Endothelial cell of umbilical vein (primary cell): ENCODE measurements around the gene LMO7. TPM values are rescaled to one million over a fixed set of nuclear protein-coding genes. Genes with fewer than 3 reads are reported as not detected.
A peak's percentile ranks its signal among the peaks of the same experiment; 100 is the strongest.

Source experiments
- BruUV-seq: library from RNA; stranded (reverse); fragments of 400-500 nt; replicated peaks from 2 replicates; lab custom pipeline; 2021; lab: Mats Ljungman, UMichigan
- CTCF ChIA-PET: fragments of 300-600, 350-600 bp; sonication (Branson Sonifier 250); formaldehyde crosslinking; loops from one replicate; lab custom pipeline; 2021; ENCODE audit warnings: antibody characterized with exemption, inconsistent platforms; lab: Charles Lee
- POLR2A ChIA-PET: fragments of 300-600, 350-600 bp; sonication (Branson Sonifier 250); formaldehyde crosslinking; loops from one replicate; lab custom pipeline; 2021; ENCODE audit warnings: antibody characterized with exemption, inconsistent platforms; lab: Charles Lee
- DNase-seq: peaks from one replicate; pipeline ENCODE4 v3.0.0-alpha.2; 2011; ENCODE audit warnings: low read depth, low spot score
- FAIRE-seq: peaks from 2 replicates; lab custom pipeline; 2011; peaks lifted over from hg19 to GRCh38; lab: Jason Lieb, UNC
- H2AFZ ChIP-seq: 2 replicates; pipeline ENCODE4 v1.6.0; 2012; ENCODE audit warnings: low read depth, low read length, control low read depth, inconsistent platforms
- H3K27ac ChIP-seq: 2 replicates; pipeline ENCODE4 v1.5.1; 2011; ENCODE audit warnings: low read depth, mild to moderate bottlenecking, control low read depth, low read length, moderate library complexity; ENCODE audit not compliant: insufficient read depth
- H3K27me3 ChIP-seq, 2 experiments: 2 replicates each; pipeline versions ENCODE4 v1.6.0 to v1.6.1; 2011; ENCODE audit warnings: low read length in 2 of 2, mixed read lengths in 1 of 2; ENCODE audit not compliant: control insufficient read depth in 2 of 2, insufficient read depth in 2 of 2
- H3K36me3 ChIP-seq, 2 experiments: 2 replicates in 1 of 2; 3 replicates in 1 of 2; pipeline ENCODE4 v1.5.1; 2011; ENCODE audit warnings: low read length in 2 of 2, mild to moderate bottlenecking in 1 of 2, moderate library complexity in 1 of 2; ENCODE audit not compliant: control insufficient read depth in 2 of 2, insufficient read depth in 2 of 2; ENCODE audit errors: extremely low read depth in 1 of 2
- H3K4me1 ChIP-seq: 3 replicates; pipeline ENCODE4 v1.5.1; 2011; ENCODE audit warnings: mild to moderate bottlenecking, low read length; ENCODE audit not compliant: control insufficient read depth, insufficient read depth; ENCODE audit errors: extremely low read depth
- H3K4me2 ChIP-seq: 2 replicates; pipeline ENCODE4 v1.6.1; 2011; ENCODE audit warnings: low read length, control low read depth, mixed read lengths; ENCODE audit not compliant: insufficient read depth
- H3K4me3 ChIP-seq, 3 experiments: fragments of 200-600 bp in 1 of 3; sonication (generic), shearing (Covaris generic) in 1 of 3; replicated peaks in 1 of 3; 2 replicates each; pipeline ENCODE4 v1.5.1; 2011 to 2016; ENCODE audit warnings: control low read depth in 3 of 3, low read length in 3 of 3, mild to moderate bottlenecking in 2 of 3, inconsistent platforms in 1 of 3, low read depth in 1 of 3, moderate library complexity in 1 of 3; ENCODE audit not compliant: insufficient read depth in 1 of 3
- H3K79me2 ChIP-seq: 2 replicates; pipeline ENCODE4 v1.6.0; 2012; ENCODE audit warnings: low read length, inconsistent platforms; ENCODE audit not compliant: control insufficient read depth, insufficient read depth
- H3K9ac ChIP-seq: replicated peaks from 2 replicates; pipeline ENCODE3; 2011; ENCODE audit warnings: low read length, control low read depth; ENCODE audit not compliant: insufficient read depth; ENCODE audit errors: extremely low read depth
- H3K9me1 ChIP-seq: replicated peaks from 3 replicates; pipeline ENCODE4 v1.6.0; 2011; ENCODE audit warnings: mild to moderate bottlenecking, low read length; ENCODE audit not compliant: control insufficient read depth, insufficient read depth; ENCODE audit errors: extremely low read depth
- H3K9me3 ChIP-seq: replicated peaks from 2 replicates; pipeline ENCODE4 v1.5.1; 2012; ENCODE audit warnings: low read length, inconsistent platforms; ENCODE audit not compliant: control insufficient read depth, insufficient read depth
- H4K20me1 ChIP-seq: replicated peaks from 2 replicates; pipeline ENCODE3; 2011; ENCODE audit warnings: mild to moderate bottlenecking, low read length; ENCODE audit not compliant: control insufficient read depth, insufficient read depth; ENCODE audit errors: extremely low read depth
- CTCF ChIP-seq, 2 donors: IDR thresholded peaks; 1 replicate in 1 of 2; 2 replicates in 1 of 2; pipeline ENCODE4 v1.5.1; 2011; ENCODE audit warnings: low read length in 2 of 2, mild to moderate bottlenecking in 2 of 2, moderate library complexity in 2 of 2, control low read depth in 1 of 2, inconsistent platforms in 1 of 2, low read depth in 1 of 2; ENCODE audit not compliant: insufficient read depth in 1 of 2; ENCODE audit errors: extremely low read depth in 1 of 2
- EZH2 ChIP-seq: IDR thresholded peaks from 2 replicates; pipeline ENCODE4 v1.6.1; 2012; ENCODE audit warnings: borderline replicate concordance, low read depth, mild to moderate bottlenecking, moderate library complexity, low read length, inconsistent platforms; ENCODE audit not compliant: severe bottlenecking
- FOS ChIP-seq: IDR thresholded peaks from 2 replicates; pipeline ENCODE4 v1.6.1; 2011; ENCODE audit warnings: mild to moderate bottlenecking, low read length, moderate library complexity, borderline replicate concordance; ENCODE audit not compliant: insufficient read depth
- GATA2 ChIP-seq: IDR thresholded peaks from 2 replicates; pipeline ENCODE4 v1.7.0; 2011; ENCODE audit warnings: low read depth, mild to moderate bottlenecking, moderate library complexity, mixed read lengths, low read length; ENCODE audit not compliant: insufficient read length, insufficient read depth
- JUN ChIP-seq: IDR thresholded peaks from 2 replicates; pipeline ENCODE4 v1.6.1; 2011; ENCODE audit warnings: borderline replicate concordance, low read depth; ENCODE audit not compliant: insufficient read length, insufficient read depth
- MAX ChIP-seq: IDR thresholded peaks from 2 replicates; pipeline ENCODE4 v1.6.1; 2011; ENCODE audit not compliant: insufficient read depth, insufficient read length
- MYC ChIP-seq: IDR thresholded peaks from one replicate; pipeline ENCODE4 v1.6.1; 2011; ENCODE audit warnings: mild to moderate bottlenecking, low read depth, low read length
- POLR2A ChIP-seq: IDR thresholded peaks from 2 replicates; pipeline ENCODE4 v1.6.1; 2012; ENCODE audit warnings: low read depth, mild to moderate bottlenecking, control low read depth, low read length
- POLR2AphosphoS5 ChIP-seq: IDR thresholded peaks from 2 replicates; pipeline ENCODE4 v1.6.1; 2012; ENCODE audit warnings: low read depth, mild to moderate bottlenecking, control low read depth, low read length, moderate library complexity; ENCODE audit not compliant: insufficient read depth
- dilution Hi-C: fragments of 300-500 bp; cut with MboI; formaldehyde crosslinking; loops from one replicate; pipeline ENCODE4 v1.15.0; 2019; ENCODE audit warnings: low sequenced_read_pairs; ENCODE audit not compliant: extremely low pct_ligation_motif_present
- intact Hi-C: fragments of 100-400 bp; cut with micrococcal nuclease; formaldehyde crosslinking; loops from one replicate; pipeline ENCODE4 v1.10.0; 2022
- polyA plus RNA-seq, 4 experiments: library from polyadenylated mRNA; depleted of rRNA in 3 of 4; stranded (reverse) in 3 of 4; unstranded in 1 of 4; fragments of >200 nt; gene quantifications; 2 replicates each; pipeline versions ENCODE4 v1.2.1 to v1.2.3, GENCODE V29; 2011 to 2012; ENCODE audit warnings: missing spikeins in 1 of 4
- total RNA-seq: library from RNA; stranded (reverse); gene quantifications from 2 replicates; pipeline ENCODE4 v1.2.3, GENCODE V29; 2021

LMO7 gene
- total and polyA plus RNA-seq, 2 donors (not counting 3 experiments of a cell fraction or from before 2014, with no cell fraction given), result 10.5 to 21.1 TPM

- dilution Hi-C loops, result no loop called here
- H3K9ac ChIP-seq, result peak overlapping the region; percentile 23
- H3K36me3 ChIP-seq, result no peaks in the 10 kb centered on the region
- ChIA-PET POLR2A (interaction anchor here (0.6 kb wide), 1 partner anchor 36 kb away, joined by 3 read pairs; no protein-coding TSS in a partner anchor), CTCF (interaction anchor here (0.8 to 2.8 kb wide), 7 partner anchors 9 to 179 kb away, joined by 3 to 12 read pairs (median 4); no protein-coding TSS in a partner anchor)
- peak overlapping the region; percentile 45 for H3K27ac ChIP-seq
- peak overlapping the region; percentile 57 for H3K4me2 ChIP-seq
- H3K79me2 ChIP-seq, result no peaks in the 10 kb centered on the region
- H4K20me1 ChIP-seq, result no peaks in the 10 kb centered on the region
- H3K9me1 ChIP-seq, result no peaks in the 10 kb centered on the region
- peaks cover 17% of the 10 kb centered on the region for H3K4me1 ChIP-seq
- peak; percentile 50 for DNase-seq
- no peaks in the 10 kb centered on the region for H3K27me3 ChIP-seq
- BruUV-seq, result no TSS peak
- no peaks in the 10 kb centered on the region for H3K9me3 ChIP-seq
- FAIRE-seq, result no peak
- no peak for TF ChIP-seq POLR2AphosphoS5
- TF ChIP-seq JUN, result no peak
- no peak for TF ChIP-seq MYC
- no peak for TF ChIP-seq GATA2
- no peak for TF ChIP-seq CTCF (IDR thresholded peaks at IDR 0.05; ENCODE audit: extremely low read depth in 1 of 2, insufficient read depth in 1 of 2, low read depth in 1 of 2, low read length in 2 of 2)
- no peak for TF ChIP-seq MAX
- no peak for TF ChIP-seq POLR2A
- TF ChIP-seq EZH2, result no peak
- TF ChIP-seq FOS, result no peak
- no peak overlapping the region for H2AFZ ChIP-seq
- intact Hi-C loops, result loop anchor here (2.0 kb wide), 1 partner anchor 35 kb away; no protein-coding TSS in a partner anchor
- H3K4me3 ChIP-seq, result no peak overlapping the region
Observed at GRCh38 chr13:75725736-75726135, 89.6 kb downstream of the LMO7 start.
